DOHH2 (cell line): Measurements from ENCODE around the gene CD79A.

Experiments used
- EZH2phosphoT487 ChIP-seq: fragments of 200-600 bp; sonication (generic); IDR thresholded peaks from 2 replicates; pipeline ENCODE4 v1.6.1; 2017; ENCODE audit warnings: borderline replicate concordance, mild to moderate bottlenecking, antibody characterized with exemption, low read length, moderate library complexity, mixed read lengths
- TF ChIP-seq, protein P1 (sequence below): fragments of 200-600 bp; sonication (generic); IDR thresholded peaks from one replicate; pipeline ENCODE4 v1.5.1; 2014; ENCODE audit warnings: antibody characterized with exemption, mild to moderate bottlenecking, low read depth, low read length; ENCODE audit not compliant: poor library complexity, severe bottlenecking

DNA sequence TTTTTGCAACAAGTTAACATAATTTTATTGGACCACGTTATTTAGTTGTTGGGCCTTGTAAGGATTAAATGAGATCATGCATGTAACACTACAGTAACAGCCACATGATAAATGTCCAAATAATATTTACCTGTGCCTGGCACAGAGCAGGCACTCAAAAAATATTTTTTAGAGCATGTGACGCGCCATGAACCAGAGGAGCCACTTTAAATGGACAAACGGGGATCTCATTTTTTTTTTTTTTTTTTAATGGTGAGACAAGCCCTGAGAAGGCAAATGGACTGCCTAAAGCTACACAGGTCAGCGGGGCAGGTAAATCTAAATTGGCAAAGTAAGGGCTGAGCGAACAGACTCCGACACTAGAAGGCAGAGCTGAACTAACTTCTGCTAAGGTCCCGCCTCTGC lies 17.9 kb upstream of the CD79A start:
- TF ChIP-seq, protein P1, sequence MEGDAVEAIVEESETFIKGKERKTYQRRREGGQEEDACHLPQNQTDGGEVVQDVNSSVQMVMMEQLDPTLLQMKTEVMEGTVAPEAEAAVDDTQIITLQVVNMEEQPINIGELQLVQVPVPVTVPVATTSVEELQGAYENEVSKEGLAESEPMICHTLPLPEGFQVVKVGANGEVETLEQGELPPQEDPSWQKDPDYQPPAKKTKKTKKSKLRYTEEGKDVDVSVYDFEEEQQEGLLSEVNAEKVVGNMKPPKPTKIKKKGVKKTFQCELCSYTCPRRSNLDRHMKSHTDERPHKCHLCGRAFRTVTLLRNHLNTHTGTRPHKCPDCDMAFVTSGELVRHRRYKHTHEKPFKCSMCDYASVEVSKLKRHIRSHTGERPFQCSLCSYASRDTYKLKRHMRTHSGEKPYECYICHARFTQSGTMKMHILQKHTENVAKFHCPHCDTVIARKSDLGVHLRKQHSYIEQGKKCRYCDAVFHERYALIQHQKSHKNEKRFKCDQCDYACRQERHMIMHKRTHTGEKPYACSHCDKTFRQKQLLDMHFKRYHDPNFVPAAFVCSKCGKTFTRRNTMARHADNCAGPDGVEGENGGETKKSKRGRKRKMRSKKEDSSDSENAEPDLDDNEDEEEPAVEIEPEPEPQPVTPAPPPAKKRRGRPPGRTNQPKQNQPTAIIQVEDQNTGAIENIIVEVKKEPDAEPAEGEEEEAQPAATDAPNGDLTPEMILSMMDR, result no peak
- no peak for TF ChIP-seq EZH2phosphoT487
